Measurements from ENCODE around the gene ZFP1. TPM values are rescaled to one million over a fixed set of nuclear protein-coding genes. Genes with fewer than 3 reads are reported as not detected.

Gene ZFP1
- total and polyA plus RNA-seq, 9 of the 15 experiments (the other 6 are each of a cell fraction or from before 2014, with no cell fraction given): 2.6 to 14.7 (median 11.6) TPM

DNA sequence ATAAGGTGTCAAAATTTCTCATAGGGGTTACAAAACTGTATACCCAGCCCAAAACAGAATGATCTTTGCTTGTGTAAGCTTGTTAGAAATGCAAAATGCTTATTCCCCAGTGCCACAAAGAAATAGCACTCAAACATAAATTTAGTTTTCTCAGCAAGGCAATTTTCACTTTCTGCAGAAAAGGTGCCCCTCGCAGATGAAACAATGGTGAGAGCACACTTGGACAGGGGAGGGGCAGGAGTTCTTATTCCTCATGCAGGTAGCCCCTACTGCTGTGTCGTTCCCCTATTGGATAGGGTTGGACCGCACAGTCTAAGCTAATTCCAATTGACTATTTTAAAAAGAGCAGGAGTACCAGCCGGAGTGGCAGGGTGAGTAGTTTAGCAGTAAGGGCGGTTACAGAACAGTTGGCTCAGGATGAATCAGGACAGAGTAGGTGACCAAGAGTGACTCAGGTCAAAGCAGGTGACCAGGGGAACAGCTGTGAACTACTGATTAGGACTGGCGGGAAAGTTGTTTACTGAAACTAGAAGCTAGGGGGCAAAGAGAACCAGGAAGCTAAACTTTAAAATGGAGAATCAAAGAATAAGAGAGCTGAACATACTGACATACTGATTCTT is 26.3 kb upstream of the ZFP1 start (continued):
- TF ChIP-seq E2F8 (IDR thresholded peaks at IDR 0.05; ENCODE audit: low read depth, partially characterized antibody) (peak; percentile 90), ARID1B (IDR thresholded peaks at IDR 0.05) (peak; percentile 88), OTX1 (CRISPR knock-in tag; IDR thresholded peaks at IDR 0.05) (no peak), MTA3 (IDR thresholded peaks at IDR 0.05; ENCODE audit: borderline replicate concordance) (peak; percentile 68; the same call in 1 of the 2 replicates), DACH1 (IDR thresholded peaks at IDR 0.05; ENCODE audit: partially characterized antibody) (peak; percentile 29), C11orf30 (IDR thresholded peaks at IDR 0.05; ENCODE audit: low read depth) (peak; percentile 15; the same call in 1 of the 2 replicates), MIER1 (IDR thresholded peaks at IDR 0.05; ENCODE audit: low read depth) (peak; percentile 73), CC2D1A (IDR thresholded peaks at IDR 0.05) (peak; percentile 49; the same call in 1 of the 2 replicates), ZSCAN32 (CRISPR knock-in tag; IDR thresholded peaks at IDR 0.05) (no peak), SMARCE1 (IDR thresholded peaks at IDR 0.05) (peak; percentile 67; the same call in 1 of the 2 replicates), ZEB2 (IDR thresholded peaks at IDR 0.05) (peak; percentile 95), ARNT (IDR thresholded peaks at IDR 0.05) (peak in 1 of 2 experiments; percentile 94; a peak in 2 of 4 replicates), ZBTB33 (CRISPR knock-in tag; IDR thresholded peaks at IDR 0.05) (peak; percentile 37; the same call in 1 of the 2 replicates), TRIM28 (IDR thresholded peaks at IDR 0.05) (peak; percentile 100), ZNF561 (CRISPR knock-in tag; conservative IDR thresholded peaks at IDR 0.05) (peak; percentile 98), ATF7 (IDR thresholded peaks at IDR 0.05) (peak; percentile 37; the same call in 1 of the 2 replicates), NFE2 (IDR thresholded peaks at IDR 0.05; ENCODE audit: low read depth) (peak; percentile 49), ZNF436 (CRISPR knock-in tag; IDR thresholded peaks at IDR 0.05) (no peak), POLR2AphosphoS5 (IDR thresholded peaks at IDR 0.05; ENCODE audit: control insufficient read depth, insufficient read depth, low read depth, low read length) (no peak), ZNF644 (tag; IDR thresholded peaks at IDR 0.05; ENCODE audit: low read depth) (no peak), NFIC (IDR thresholded peaks at IDR 0.05) (peak; percentile 29; the same call in 1 of the 2 replicates), KDM1A (IDR thresholded peaks at IDR 0.05) (peak; percentile 25 to 30; a peak in 1 of 4 replicates), CBFA2T2 (conservative IDR thresholded peaks at IDR 0.05) (peak; percentile 64; the same call in 1 of the 2 replicates)
- TF ChIP-seq, protein P1, sequence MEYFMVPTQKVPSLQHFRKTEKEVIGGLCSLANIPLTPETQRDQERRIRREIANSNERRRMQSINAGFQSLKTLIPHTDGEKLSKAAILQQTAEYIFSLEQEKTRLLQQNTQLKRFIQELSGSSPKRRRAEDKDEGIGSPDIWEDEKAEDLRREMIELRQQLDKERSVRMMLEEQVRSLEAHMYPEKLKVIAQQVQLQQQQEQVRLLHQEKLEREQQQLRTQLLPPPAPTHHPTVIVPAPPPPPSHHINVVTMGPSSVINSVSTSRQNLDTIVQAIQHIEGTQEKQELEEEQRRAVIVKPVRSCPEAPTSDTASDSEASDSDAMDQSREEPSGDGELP (CRISPR knock-in tag; IDR thresholded peaks at IDR 0.05; ENCODE audit: borderline replicate concordance): peak; percentile 82

Data from K562 (cell line).